Vein endothelial cell (primary cell): ENCODE measurements around the gene SH2D2A. TPM values are rescaled to one million over a fixed set of nuclear protein-coding genes. Genes with fewer than 3 reads are reported as not detected.

Source experiments
- total RNA-seq: library from RNA; depleted of rRNA; stranded (reverse); fragments of >200 nt; gene quantifications from 2 replicates; pipeline ENCODE4 v1.2.3, GENCODE V29; 2012

The SH2D2A gene
- total RNA-seq: 0.33 TPM in 1 of 2 replicates, not detected in the other

DNA sequence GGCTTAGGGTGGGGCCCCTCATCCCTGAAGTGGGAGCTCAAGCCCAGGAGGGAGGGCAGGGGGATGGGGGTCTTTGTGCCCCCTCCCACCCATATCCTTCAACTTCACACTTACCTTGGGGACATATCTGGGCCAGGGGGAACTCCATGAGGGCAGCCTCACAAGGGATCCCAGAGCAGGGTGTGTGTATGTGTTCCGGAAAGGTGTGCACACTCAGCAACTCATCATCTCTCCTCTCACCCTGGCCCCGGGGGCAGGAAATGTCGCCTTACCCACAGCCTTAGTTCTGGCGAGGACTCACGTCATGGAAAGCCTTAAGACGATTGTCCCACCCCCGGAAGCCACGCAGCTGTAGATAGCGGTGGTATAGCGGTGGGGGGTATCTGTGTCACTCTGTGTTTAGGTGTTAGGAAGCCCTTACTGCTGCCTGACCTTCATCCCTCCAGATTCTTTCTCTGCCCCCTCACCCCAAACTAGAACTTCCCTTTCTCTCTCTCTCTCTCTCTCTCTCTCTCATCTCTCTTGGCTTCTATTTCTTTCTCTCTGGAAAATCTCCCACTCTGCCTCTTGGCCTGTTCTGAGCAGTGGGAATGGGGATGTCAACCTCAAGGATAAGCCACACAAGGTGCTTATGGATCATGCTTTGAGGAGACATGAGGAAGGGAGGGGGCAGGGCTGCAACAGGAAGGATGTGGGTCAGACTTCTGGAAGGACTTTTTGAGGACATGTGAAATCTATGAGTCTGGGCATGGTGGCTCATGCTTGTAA, at the start of gene SH2D2A:
SH2D2A (minus strand) TSS at position 288 of the 768 bp plus-strand sequence; CDS start at position 148, 140 bp downstream.

DNA sequence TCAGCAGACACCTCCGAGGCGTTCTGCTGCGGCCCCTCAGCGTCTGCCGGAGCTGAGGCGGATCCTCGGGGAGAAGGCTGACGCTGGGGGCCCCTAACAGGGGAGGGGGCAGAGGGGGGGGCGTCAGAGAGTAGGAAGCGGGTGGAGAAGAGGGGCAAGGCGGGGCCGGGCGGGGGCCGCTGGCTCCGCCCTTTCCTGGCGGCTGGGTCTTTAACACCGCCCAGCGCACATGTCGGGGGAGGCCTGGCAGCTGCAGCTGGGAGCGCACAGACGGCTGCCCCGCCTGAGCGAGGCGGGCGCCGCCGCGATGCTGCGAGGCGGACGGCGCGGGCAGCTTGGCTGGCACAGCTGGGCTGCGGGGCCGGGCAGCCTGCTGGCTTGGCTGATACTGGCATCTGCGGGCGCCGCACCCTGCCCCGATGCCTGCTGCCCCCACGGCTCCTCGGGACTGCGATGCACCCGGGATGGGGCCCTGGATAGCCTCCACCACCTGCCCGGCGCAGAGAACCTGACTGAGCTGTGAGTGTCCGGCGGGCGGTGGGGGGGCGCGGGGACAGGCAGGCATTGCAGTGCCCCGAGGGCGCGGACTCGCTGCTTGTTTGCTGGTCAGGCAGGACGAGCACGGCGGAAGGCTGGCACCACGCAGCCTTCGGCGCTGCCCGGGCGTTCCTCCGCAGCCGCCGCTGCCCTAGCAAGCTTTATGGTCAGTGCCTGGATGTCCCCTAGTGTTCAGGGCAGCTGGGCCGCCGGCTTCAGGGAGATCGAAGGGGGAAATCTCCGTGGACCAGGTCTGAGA, 44.2 kb upstream of the SH2D2A start, which contains the start of gene NTRK1:
NTRK1 (plus strand) TSS at position 238 of the 796 bp plus-strand sequence; CDS start at position 308, 70 bp downstream.

DNA sequence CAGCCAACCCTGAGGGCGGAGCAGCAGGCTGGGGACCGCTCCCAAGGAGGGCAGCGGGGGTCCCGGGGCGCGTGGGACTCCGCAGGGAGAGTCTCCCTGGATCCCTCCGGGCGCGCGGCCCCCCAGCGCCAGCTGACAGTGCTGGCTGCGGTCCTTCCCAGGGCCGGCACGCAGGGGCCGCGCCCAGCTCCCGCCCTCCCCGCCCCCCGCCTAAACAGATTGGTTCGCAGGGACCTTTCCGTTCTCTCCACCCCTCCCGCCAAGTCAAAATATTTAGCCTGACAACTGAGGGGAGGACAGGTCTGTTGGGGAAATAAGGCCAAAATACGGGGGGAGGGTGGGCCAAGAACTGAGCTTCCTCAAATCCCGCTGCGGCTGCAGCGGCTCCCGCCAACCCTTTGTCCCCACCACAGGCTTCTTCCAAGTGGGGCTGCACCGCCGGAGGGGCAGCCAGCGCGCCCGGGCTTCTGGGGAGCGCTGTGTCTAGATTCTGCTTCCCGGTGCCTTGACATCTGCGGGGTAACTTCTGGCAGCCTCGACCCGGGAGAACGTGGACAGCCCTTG, 42.4 kb upstream of the SH2D2A start, which contains the start of gene INSRR:
INSRR (minus strand) TSS at position 159 of the 564 bp plus-strand sequence. CDS start 496 bp downstream, outside the sequence.

DNA sequence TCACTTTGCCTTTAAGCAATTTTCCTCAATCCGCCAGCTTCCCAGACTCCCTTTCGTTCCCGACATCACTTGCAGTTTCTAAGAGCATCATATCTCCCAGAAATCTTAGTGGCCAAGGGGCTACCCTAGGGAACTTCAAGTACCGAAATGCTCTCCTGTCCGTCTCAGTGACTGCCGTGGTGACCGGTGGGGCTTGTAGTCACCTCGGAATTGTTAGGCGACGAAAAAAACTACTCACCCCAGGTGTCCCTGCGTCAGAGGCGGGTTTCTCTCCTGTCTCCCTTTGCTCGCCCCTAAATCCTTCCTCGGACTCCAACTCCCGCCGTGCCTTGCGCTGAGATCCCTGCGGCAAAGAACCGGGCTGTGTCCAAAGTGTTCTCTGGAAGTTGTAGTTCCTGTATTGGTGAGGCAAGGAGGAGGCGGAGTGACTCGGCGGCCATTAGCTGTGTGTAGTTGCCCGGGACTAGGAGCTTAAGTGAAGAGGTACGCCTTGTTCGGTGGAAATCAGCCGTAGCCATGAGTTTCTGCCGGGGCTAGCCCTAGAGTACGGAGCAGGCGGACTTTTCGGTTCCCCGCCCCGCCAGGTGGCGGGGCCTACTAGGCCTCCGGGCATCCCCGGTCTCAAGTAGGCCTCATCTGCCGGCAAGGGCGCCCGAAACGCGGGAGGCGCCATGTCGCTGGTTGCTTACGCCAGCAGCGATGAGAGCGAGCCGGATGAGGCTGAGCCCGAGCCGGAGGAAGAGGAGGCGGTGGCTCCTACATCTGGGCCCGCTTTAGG, 49.4 kb downstream of the SH2D2A start, which contains the start of gene PRCC:
PRCC (plus strand) TSS at position 435 of the 778 bp plus-strand sequence; CDS start at position 672, 237 bp downstream.

Other genes starting within 250 kb of the SH2D2A start
- 19.6 and 21.5 TPM in 2 replicates for gene IQGAP3, start 244.3 kb downstream of the SH2D2A start, total RNA-seq
- not detected in 2 replicates for gene TTC24, start 237.1 kb downstream of the SH2D2A start, total RNA-seq
- 73.1 and 110 TPM in 2 replicates for gene NAXE, start 225.1 kb downstream of the SH2D2A start, total RNA-seq
- gene GPATCH4, start 215.4 kb downstream of the SH2D2A start, total RNA-seq: 20.6 and 26.7 TPM in 2 replicates
- gene HAPLN2, start 197.4 kb downstream of the SH2D2A start, total RNA-seq: not detected in 2 replicates
- 0.10 TPM in 1 of 2 replicates, not detected in the other for gene BCAN, start 174.7 kb downstream of the SH2D2A start, total RNA-seq
- gene NES, start 139.4 kb downstream of the SH2D2A start, total RNA-seq: 81.7 and 150 TPM in 2 replicates
- gene CRABP2, start 111.3 kb downstream of the SH2D2A start, total RNA-seq: 0.65 TPM in 1 of 2 replicates, not detected in the other
- gene METTL25B, start 88.4 kb downstream of the SH2D2A start, total RNA-seq: 7.0 and 14.7 TPM in 2 replicates
- 34.0 and 45.1 TPM in 2 replicates for gene ISG20L2, start 88.1 kb downstream of the SH2D2A start, total RNA-seq
- gene MRPL24, start 75.8 kb downstream of the SH2D2A start, total RNA-seq: 29.1 and 34.1 TPM in 2 replicates
- gene HDGF, start 65.2 kb downstream of the SH2D2A start, total RNA-seq: 214 and 234 TPM in 2 replicates
- gene PRCC, start 49.3 kb downstream of the SH2D2A start, total RNA-seq: 26.5 and 35.3 TPM in 2 replicates
- not detected in 2 replicates for gene INSRR, start 42.3 kb upstream of the SH2D2A start, total RNA-seq
- not detected in 2 replicates for gene NTRK1, start 44.0 kb upstream of the SH2D2A start, total RNA-seq
- 46.9 and 49.6 TPM in 2 replicates for gene PEAR1, start 76.9 kb upstream of the SH2D2A start, total RNA-seq
- 0.19 and 0.33 TPM in 2 replicates for gene LRRC71, start 103.8 kb upstream of the SH2D2A start, total RNA-seq
- 32.7 and 34.0 TPM in 2 replicates for gene ARHGEF11, start 228.9 kb upstream of the SH2D2A start, total RNA-seq